Mammary epithelial cell (primary cell): ENCODE results near the gene DGAT2.

Source experiments
- CTCF ChIP-seq, 2 donors: IDR thresholded peaks in 1 of 2; conservative IDR thresholded peaks in 1 of 2; 2 replicates each; pipeline ENCODE4 v1.5.1; 2011 to 2012; ENCODE audit warnings: inconsistent platforms in 2 of 2, low read length in 2 of 2, mild to moderate bottlenecking in 2 of 2, control low read depth in 1 of 2, low read depth in 1 of 2; ENCODE audit not compliant: insufficient read depth in 1 of 2; ENCODE audit errors: extremely low read depth in 1 of 2
- EZH2 ChIP-seq: IDR thresholded peaks from 2 replicates; pipeline ENCODE4 v1.6.1; 2012; ENCODE audit warnings: low read length, inconsistent platforms, borderline replicate concordance

- TF ChIP-seq CTCF (conservative IDR thresholded peaks at IDR 0.05 in 1 of 2, IDR thresholded peaks at IDR 0.05 in 1 of 2; ENCODE audit: extremely low read depth in 1 of 2, insufficient read depth in 1 of 2, low read depth in 1 of 2, low read length in 2 of 2) (no peak), EZH2 (no peak)
Observed at GRCh38 chr11:75820645-75821044, 52.1 kb downstream of the DGAT2 start.
